Urinary bladder (tissue), 4 donors: ENCODE results near the gene ARHGEF3. TPM values are rescaled to one million over a fixed set of nuclear protein-coding genes. Genes with fewer than 3 reads are reported as not detected.

Experiments
- DNase-seq: peaks from one replicate; pipeline ENCODE4 v3.0.0-alpha.2; 2015; ENCODE audit errors: extremely low spot score
- H3K27ac ChIP-seq: one replicate; pipeline ENCODE4 v1.5.1; 2013; ENCODE audit warnings: low read depth, mild to moderate bottlenecking, moderate library complexity
- H3K36me3 ChIP-seq: one replicate; pipeline ENCODE4 v1.6.1; 2013; ENCODE audit warnings: mild to moderate bottlenecking, moderate library complexity; ENCODE audit not compliant: insufficient read depth
- H3K4me1 ChIP-seq: one replicate; pipeline ENCODE4 v1.6.1; 2013; ENCODE audit warnings: mild to moderate bottlenecking, moderate library complexity; ENCODE audit not compliant: insufficient read depth
- H3K4me3 ChIP-seq: one replicate; pipeline ENCODE4 v1.5.1; 2013; ENCODE audit warnings: low read depth, low read length
- WGBS: extraction: QIAGEN DNeasy Blood & Tissue Kit; methylation state at CpG from one replicate; pipeline ENCODE4 v1.1.7; 2013; 5-methylcytosine and 5-hydroxymethylcytosine counted together
- polyA plus RNA-seq: library from polyadenylated mRNA; stranded (reverse); fragments of 200-250 nt; gene quantifications from one replicate; pipeline ENCODE4 v1.2.3, GENCODE V29; 2013
- total RNA-seq: library from RNA; depleted of rRNA; stranded (reverse); fragments of >200 nt; gene quantifications from one replicate; pipeline ENCODE4 v1.2.3, GENCODE V29; 2014
- donor health status: healthy with polysubstance abuse.
- donor health status: healthy.

ARHGEF3 gene
- total and polyA plus RNA-seq, 2 donors, result 22.4 to 30.1 TPM

GRCh38 chr3:56813653-56813960 lies 11.9 kb upstream of the ARHGEF3 start:
- Histone ChIP-seq H3K36me3 (no peaks in the 10 kb centered on the region), H3K4me1 (peaks cover 1% of the 10 kb centered on the region), H3K27ac (no peak overlapping the region), H3K4me3 (no peak overlapping the region)
- no peak for DNase-seq
- WGBS, result 24% methylated on average over 1 of the region's 1 CpG

- WGBS, result 74% methylated on average over 2 of the region's 2 CpGs
- Histone ChIP-seq H3K4me1 (peaks cover 1% of the 10 kb centered on the region), H3K4me3 (no peak overlapping the region), H3K27ac (no peak overlapping the region), H3K36me3 (no peaks in the 10 kb centered on the region)
- no peak for DNase-seq
Measured at GRCh38 chr3:56812754-56813652, 11.3 kb upstream of the ARHGEF3 start.

- no peak overlapping the region for H3K4me3 ChIP-seq
- 86% methylated on average over 5 of the region's 5 CpGs for WGBS
- DNase-seq, result no peak
- H3K4me1 ChIP-seq, result peaks cover 1% of the 10 kb centered on the region
- H3K27ac ChIP-seq, result no peak overlapping the region
- no peaks in the 10 kb centered on the region for H3K36me3 ChIP-seq
Measured at GRCh38 chr3:56811546-56812202, 9.9 kb upstream of the ARHGEF3 start.

GRCh38 chr3:56810577-56811545 lies 9.1 kb upstream of the ARHGEF3 start:
- no peaks in the 10 kb centered on the region for H3K36me3 ChIP-seq
- WGBS, result 68% methylated on average over 6 of the region's 6 CpGs
- no peak overlapping the region for H3K27ac ChIP-seq
- no peak overlapping the region for H3K4me3 ChIP-seq
- peak; percentile 55 for DNase-seq
- peaks cover 1% of the 10 kb centered on the region for H3K4me1 ChIP-seq

- 53% methylated on average over 5 of the region's 5 CpGs for WGBS
- Histone ChIP-seq H3K4me3 (no peak overlapping the region), H3K27ac (no peak overlapping the region), H3K4me1 (no peaks in the 10 kb centered on the region), H3K36me3 (no peaks in the 10 kb centered on the region)
- DNase-seq, result no peak
Measured at GRCh38 chr3:56806407-56806806, 4.7 kb upstream of the ARHGEF3 start.

GRCh38 chr3:56802790-56803189 lies 1.0 kb upstream of the ARHGEF3 start:
- Histone ChIP-seq H3K36me3 (no peaks in the 10 kb centered on the region), H3K27ac (no peak overlapping the region), H3K4me3 (no peak overlapping the region), H3K4me1 (peaks cover 1% of the 10 kb centered on the region)
- DNase-seq, result no peak
- 92% methylated on average over 1 of the region's 1 CpG for WGBS

GRCh38 chr3:56802378-56802745 lies 613 bp upstream of the ARHGEF3 start:
- no peaks in the 10 kb centered on the region for H3K36me3 ChIP-seq
- peaks cover 1% of the 10 kb centered on the region for H3K4me1 ChIP-seq
- no peak for DNase-seq
- WGBS, result 57% methylated on average over 8 of the region's 8 CpGs
- peak overlapping the region; percentile 67 for H3K4me3 ChIP-seq
- H3K27ac ChIP-seq, result no peak overlapping the region

- no peak overlapping the region for H3K27ac ChIP-seq
- WGBS, result 30% methylated on average over 19 of the region's 19 CpGs
- no peaks in the 10 kb centered on the region for H3K36me3 ChIP-seq
- no peak for DNase-seq
- peak overlapping the region; percentile 67 for H3K4me3 ChIP-seq
- peaks cover 1% of the 10 kb centered on the region for H3K4me1 ChIP-seq
Measured at GRCh38 chr3:56800832-56801661, 702 bp downstream of the ARHGEF3 start.

- WGBS, result 49% methylated on average over 10 of the region's 10 CpGs
- peak overlapping the region; percentile 67 for H3K4me3 ChIP-seq
- H3K4me1 ChIP-seq, result peaks cover 1% of the 10 kb centered on the region
- DNase-seq, result no peak
- H3K27ac ChIP-seq, result no peak overlapping the region
- no peaks in the 10 kb centered on the region for H3K36me3 ChIP-seq
Measured at GRCh38 chr3:56800130-56800831, 1.5 kb downstream of the ARHGEF3 start.

GRCh38 chr3:56799251-56799882 lies 2.4 kb downstream of the ARHGEF3 start:
- no peak overlapping the region for H3K27ac ChIP-seq
- no peak for DNase-seq
- no peaks in the 10 kb centered on the region for H3K36me3 ChIP-seq
- H3K4me1 ChIP-seq, result peaks cover 1% of the 10 kb centered on the region
- H3K4me3 ChIP-seq, result peak overlapping the region; percentile 30
- 14% methylated on average over 7 of the region's 7 CpGs for WGBS

GRCh38 chr3:56796996-56797395 lies 4.8 kb downstream of the ARHGEF3 start:
- peaks cover 1% of the 10 kb centered on the region for H3K4me1 ChIP-seq
- H3K4me3 ChIP-seq, result no peak overlapping the region
- no peak for DNase-seq
- no peaks in the 10 kb centered on the region for H3K36me3 ChIP-seq
- H3K27ac ChIP-seq, result no peak overlapping the region
- WGBS, result 94% methylated on average over 4 of the region's 4 CpGs

GRCh38 chr3:56796202-56796601 lies 5.5 kb downstream of the ARHGEF3 start:
- WGBS, result 53% methylated on average over 6 of the region's 6 CpGs

More at GRCh38 chr3:56796202-56796601, 5.5 kb downstream of the ARHGEF3 start:
- Histone ChIP-seq H3K27ac (no peak overlapping the region), H3K4me3 (no peak overlapping the region), H3K36me3 (no peaks in the 10 kb centered on the region), H3K4me1 (peaks cover 1% of the 10 kb centered on the region)
- no peak for DNase-seq
